ENCODE measurements around the gene NEUROG2.
"Not testable (repeated sequence)": the region's sequence is repeated elsewhere in the genome, so short reads cannot be mapped to it uniquely, and the experiment has no call there.

NEUROG2 gene

DNA sequence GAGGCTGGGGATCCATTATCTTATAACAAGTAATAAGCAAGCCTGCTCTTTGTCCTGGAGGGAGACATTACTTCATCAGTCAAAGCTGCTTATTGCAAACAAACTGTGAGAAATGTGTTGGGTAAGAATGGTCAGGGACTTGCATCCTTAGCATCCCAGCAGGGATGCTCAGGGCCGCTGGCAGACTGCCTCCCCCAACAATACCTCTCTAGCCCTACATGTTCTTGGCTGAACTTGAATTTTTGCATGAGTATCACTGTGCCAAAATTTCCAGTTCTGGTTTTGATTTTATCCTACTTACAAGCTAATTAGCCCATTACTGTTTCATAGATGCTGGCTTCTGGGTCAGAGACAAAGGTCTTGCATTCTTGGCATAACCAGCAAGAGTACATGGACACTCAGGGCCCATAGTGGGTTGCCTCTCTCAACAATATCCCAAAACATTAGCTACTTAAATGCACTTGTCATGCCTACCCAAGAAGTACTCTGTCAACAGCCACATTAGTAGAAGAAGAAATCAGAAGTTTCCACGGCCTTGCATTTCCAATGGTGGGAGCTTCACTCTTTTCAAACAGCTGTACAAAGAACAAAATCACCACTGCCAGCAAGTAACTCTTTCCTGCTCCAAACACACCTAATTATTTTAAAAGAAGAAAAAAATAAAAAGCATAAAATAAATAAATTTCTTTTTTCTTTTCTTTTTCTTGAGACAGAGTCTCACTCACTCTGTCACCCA, 41.9 kb upstream of the NEUROG2 start:
- TF ChIP-seq, protein P1, sequence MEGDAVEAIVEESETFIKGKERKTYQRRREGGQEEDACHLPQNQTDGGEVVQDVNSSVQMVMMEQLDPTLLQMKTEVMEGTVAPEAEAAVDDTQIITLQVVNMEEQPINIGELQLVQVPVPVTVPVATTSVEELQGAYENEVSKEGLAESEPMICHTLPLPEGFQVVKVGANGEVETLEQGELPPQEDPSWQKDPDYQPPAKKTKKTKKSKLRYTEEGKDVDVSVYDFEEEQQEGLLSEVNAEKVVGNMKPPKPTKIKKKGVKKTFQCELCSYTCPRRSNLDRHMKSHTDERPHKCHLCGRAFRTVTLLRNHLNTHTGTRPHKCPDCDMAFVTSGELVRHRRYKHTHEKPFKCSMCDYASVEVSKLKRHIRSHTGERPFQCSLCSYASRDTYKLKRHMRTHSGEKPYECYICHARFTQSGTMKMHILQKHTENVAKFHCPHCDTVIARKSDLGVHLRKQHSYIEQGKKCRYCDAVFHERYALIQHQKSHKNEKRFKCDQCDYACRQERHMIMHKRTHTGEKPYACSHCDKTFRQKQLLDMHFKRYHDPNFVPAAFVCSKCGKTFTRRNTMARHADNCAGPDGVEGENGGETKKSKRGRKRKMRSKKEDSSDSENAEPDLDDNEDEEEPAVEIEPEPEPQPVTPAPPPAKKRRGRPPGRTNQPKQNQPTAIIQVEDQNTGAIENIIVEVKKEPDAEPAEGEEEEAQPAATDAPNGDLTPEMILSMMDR (IDR thresholded peaks at IDR 0.05; ENCODE audit: low read depth, low read length, missing control alignments), result no peak
- no peak overlapping the region for H3K4me3 ChIP-seq (replicated peaks; ENCODE audit: low read depth, low read length)
- DNase-seq (ENCODE audit: extremely low read depth, low read depth), result no peak

DNA sequence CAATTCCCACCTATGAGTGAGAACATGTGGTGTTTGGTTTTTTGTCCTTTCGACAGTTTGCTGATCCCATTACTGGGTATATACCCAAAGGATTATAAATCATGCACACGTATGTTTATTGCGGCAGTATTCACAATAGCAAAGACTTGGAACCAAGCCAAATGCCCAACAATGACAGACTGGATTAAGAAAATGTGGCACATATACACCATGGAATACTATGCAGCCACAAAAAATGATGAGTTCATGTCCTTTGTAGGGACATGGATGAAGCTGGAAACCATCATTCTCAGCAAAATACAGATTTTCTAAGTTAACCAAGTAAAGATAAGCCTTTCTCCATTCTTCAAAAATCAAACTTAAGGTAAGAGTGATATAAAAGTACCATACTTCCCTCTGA, 38.3 kb upstream of the NEUROG2 start:
- not testable (repeated sequence) for H3K4me3 ChIP-seq (replicated peaks; ENCODE audit: low read depth, low read length); DNase-seq (ENCODE audit: extremely low read depth, low read depth)

DNA sequence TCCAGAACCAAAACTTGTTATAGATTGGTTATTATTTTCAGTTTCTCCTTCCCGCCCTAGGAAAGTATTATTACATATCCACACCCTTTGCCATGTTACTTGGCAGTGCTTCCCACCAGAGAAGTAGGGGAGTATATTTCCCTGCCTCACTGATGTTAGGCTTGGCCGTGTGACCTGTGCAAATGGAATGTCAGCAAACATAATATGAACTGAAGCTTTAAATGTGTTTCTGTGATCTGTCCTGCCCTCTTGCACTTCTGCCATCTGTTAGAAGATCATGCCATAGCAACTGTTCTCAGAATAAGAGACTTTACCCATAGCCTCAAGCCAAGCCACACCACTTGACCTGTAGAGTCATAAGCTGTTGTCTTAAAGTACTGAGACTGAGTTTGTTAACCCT, 36.7 kb upstream of the NEUROG2 start:
- no peak overlapping the region for H3K4me3 ChIP-seq (replicated peaks; ENCODE audit: low read depth, low read length)
- TF ChIP-seq, protein P1 (IDR thresholded peaks at IDR 0.05; ENCODE audit: low read depth, low read length, missing control alignments), result no peak
- DNase-seq (ENCODE audit: extremely low read depth, low read depth), result peak; percentile 26

DNA sequence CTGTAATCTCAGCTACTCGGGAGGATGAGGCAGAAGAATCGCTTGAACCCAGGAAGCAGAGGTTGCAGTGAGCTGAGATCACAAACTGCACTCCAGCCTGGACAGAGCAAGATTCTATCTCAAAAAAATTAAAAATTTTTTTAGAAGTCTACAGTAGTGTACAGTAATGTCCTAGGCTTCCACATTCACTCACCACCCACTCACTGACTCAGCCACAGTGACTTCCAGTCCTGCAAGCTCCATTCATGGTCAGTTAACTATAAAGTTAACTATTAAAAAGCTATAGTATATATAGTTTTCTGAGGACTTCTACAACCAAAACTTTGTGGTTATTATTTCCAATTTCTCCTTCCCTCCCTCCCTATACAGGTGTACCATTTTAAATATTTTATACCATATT, 34.7 kb upstream of the NEUROG2 start:
- TF ChIP-seq, protein P1 (IDR thresholded peaks at IDR 0.05; ENCODE audit: low read depth, low read length, missing control alignments), result no peak
- H3K4me3 ChIP-seq (replicated peaks; ENCODE audit: low read depth, low read length), result no peak overlapping the region
- no peak for DNase-seq (ENCODE audit: extremely low read depth, low read depth)

DNA sequence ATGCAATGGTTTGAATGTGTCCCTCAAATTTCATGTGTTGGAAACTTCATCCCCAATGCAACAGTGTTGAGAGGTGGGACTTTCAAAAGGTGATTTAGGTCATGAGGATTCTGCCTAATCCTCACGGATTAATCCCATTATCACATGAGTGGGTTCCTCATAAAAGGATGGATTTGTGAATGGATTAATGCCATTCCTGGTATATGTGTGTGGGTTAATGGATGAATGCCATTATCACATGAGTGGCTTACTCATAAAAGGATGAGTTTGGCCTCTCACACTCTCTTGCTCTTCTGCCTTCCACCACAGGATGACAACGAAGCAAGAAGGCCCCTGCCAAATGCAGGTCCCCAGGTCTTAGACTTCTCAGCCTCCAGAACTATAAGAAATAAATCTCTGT, 30.5 kb upstream of the NEUROG2 start:
- H3K4me3 ChIP-seq (replicated peaks; ENCODE audit: low read depth, low read length), result no peak overlapping the region
- DNase-seq (ENCODE audit: extremely low read depth, low read depth), result no peak
- TF ChIP-seq, protein P1 (IDR thresholded peaks at IDR 0.05; ENCODE audit: low read depth, low read length, missing control alignments), result no peak

DNA sequence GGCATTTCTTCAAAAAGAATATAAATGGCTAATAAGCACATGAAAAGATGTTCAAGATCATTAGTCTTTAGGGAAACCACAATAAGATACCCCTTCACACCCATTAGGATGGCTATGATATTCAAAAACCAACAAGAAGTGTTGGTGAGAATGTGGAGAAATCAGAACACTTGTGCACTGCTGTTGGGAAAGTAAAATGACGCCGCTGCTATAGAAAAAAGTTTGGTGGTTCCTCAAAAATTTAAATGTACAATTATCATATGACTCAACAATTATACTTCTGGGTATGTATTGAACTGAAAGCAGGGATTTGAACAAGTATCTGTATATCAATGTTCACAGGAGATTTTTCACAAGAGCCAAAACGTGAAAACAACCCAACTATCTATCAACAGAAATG, 29.4 kb upstream of the NEUROG2 start:
- no peak for DNase-seq (ENCODE audit: extremely low read depth, low read depth)
- TF ChIP-seq, protein P1 (IDR thresholded peaks at IDR 0.05; ENCODE audit: low read depth, low read length, missing control alignments), result no peak
- H3K4me3 ChIP-seq (replicated peaks; ENCODE audit: low read depth, low read length), result no peak overlapping the region

DNA sequence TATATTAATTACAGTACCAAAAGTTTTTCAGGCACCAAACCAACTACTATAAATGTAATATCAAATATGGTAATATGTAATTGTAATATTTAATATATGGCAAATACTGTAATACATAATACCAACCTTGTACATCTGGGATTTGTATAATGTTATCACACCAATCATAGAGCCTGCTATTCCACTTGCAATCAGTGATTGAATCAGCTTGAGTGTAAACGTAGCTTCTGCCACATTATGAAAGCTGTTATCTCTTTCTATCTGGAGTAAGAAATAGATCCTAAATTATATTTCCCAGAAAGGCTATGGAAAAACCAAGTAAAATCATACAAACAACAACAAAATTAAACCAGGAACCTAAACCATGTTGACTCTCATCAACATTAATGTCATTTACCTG, 24.7 kb upstream of the NEUROG2 start:
- no peak overlapping the region for H3K4me3 ChIP-seq (replicated peaks; ENCODE audit: low read depth, low read length)
- DNase-seq (ENCODE audit: extremely low read depth, low read depth), result no peak
- TF ChIP-seq, protein P1 (IDR thresholded peaks at IDR 0.05; ENCODE audit: low read depth, low read length, missing control alignments), result no peak
